Neuron (in vitro differentiated cells): ENCODE data around the gene POLR2E.

Source experiments
- H2AFZ ChIP-seq: one replicate; pipeline ENCODE4 v1.6.1; 2013; ENCODE audit warnings: low read depth, mild to moderate bottlenecking, inconsistent platforms, low read length, moderate library complexity
- H3K27me3 ChIP-seq: one replicate; pipeline ENCODE4 v1.6.1; 2013; ENCODE audit warnings: low read length; ENCODE audit not compliant: insufficient read depth
- H3K36me3 ChIP-seq: one replicate; pipeline ENCODE4 v1.6.1; 2013; ENCODE audit warnings: low read length; ENCODE audit not compliant: insufficient read depth
- H3K4me1 ChIP-seq: one replicate; pipeline ENCODE4 v1.6.1; 2013; ENCODE audit warnings: low read length; ENCODE audit not compliant: insufficient read depth
- H3K4me3 ChIP-seq: 2 replicates; pipeline ENCODE4 v1.5.1; 2013; ENCODE audit warnings: mild to moderate bottlenecking, low read length, moderate library complexity
- H3K9me3 ChIP-seq: one replicate; pipeline ENCODE4 v1.6.1; 2013; ENCODE audit warnings: low read length

The POLR2E gene

GRCh38 chr19:1081301-1082164 is 13.6 kb downstream of the POLR2E start:
- no peaks in the 10 kb centered on the region for H3K27me3 ChIP-seq
- no peaks in the 10 kb centered on the region for H3K9me3 ChIP-seq
- H2AFZ ChIP-seq: no peak overlapping the region
- H3K4me3 ChIP-seq: no peak overlapping the region
- no peaks in the 10 kb centered on the region for H3K36me3 ChIP-seq
- H3K4me1 ChIP-seq: no peaks in the 10 kb centered on the region

GRCh38 chr19:1080360-1081161 is 14.6 kb downstream of the POLR2E start:
- Histone ChIP-seq H3K36me3 (no peaks in the 10 kb centered on the region), H3K4me1 (no peaks in the 10 kb centered on the region), H3K4me3 (no peak overlapping the region), H3K9me3 (no peaks in the 10 kb centered on the region), H2AFZ (no peak overlapping the region), H3K27me3 (no peaks in the 10 kb centered on the region)

DNA sequence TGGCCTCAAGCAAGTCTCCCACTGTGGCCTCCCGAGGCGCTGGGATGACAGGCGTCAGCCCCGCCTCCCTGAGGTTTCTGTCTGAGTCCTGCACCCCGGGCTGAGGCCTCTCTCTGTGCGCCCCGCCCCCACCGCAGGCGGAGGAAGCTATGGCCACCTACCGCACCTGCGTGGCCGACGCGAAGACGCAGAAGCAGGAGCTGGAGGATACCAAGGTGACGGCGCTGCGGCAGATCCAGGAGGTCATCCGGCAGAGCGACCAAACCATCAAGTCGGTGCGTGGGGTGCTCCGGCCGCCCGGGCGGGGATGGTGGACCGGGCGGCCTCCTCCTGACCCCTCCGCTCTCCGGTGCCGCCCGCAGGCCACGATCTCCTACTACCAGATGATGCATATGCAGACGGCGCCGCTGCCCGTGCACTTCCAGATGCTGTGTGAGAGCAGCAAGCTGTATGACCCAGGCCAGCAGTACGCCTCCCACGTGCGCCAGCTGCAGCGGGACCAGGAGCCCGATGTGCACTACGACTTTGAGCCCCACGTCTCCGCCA is 15.5 kb downstream of the POLR2E start:
- Histone ChIP-seq H3K4me1 (no peaks in the 10 kb centered on the region), H3K36me3 (no peaks in the 10 kb centered on the region), H3K4me3 (no peak overlapping the region), H2AFZ (no peak overlapping the region), H3K27me3 (no peaks in the 10 kb centered on the region), H3K9me3 (no peaks in the 10 kb centered on the region)

- no peaks in the 10 kb centered on the region for H3K36me3 ChIP-seq
- H3K4me3 ChIP-seq: no peak overlapping the region
- no peak overlapping the region for H2AFZ ChIP-seq
- H3K4me1 ChIP-seq: no peaks in the 10 kb centered on the region
- no peaks in the 10 kb centered on the region for H3K9me3 ChIP-seq
- peaks cover 3% of the 10 kb centered on the region for H3K27me3 ChIP-seq
Observed at GRCh38 chr19:1076951-1077350, 18.2 kb downstream of the POLR2E start.

- no peak overlapping the region for H2AFZ ChIP-seq
- H3K27me3 ChIP-seq: peaks cover 9% of the 10 kb centered on the region
- no peak overlapping the region for H3K4me3 ChIP-seq
- no peaks in the 10 kb centered on the region for H3K9me3 ChIP-seq
- H3K36me3 ChIP-seq: no peaks in the 10 kb centered on the region
- no peaks in the 10 kb centered on the region for H3K4me1 ChIP-seq
Observed at GRCh38 chr19:1076046-1076386, 19.2 kb downstream of the POLR2E start.

DNA sequence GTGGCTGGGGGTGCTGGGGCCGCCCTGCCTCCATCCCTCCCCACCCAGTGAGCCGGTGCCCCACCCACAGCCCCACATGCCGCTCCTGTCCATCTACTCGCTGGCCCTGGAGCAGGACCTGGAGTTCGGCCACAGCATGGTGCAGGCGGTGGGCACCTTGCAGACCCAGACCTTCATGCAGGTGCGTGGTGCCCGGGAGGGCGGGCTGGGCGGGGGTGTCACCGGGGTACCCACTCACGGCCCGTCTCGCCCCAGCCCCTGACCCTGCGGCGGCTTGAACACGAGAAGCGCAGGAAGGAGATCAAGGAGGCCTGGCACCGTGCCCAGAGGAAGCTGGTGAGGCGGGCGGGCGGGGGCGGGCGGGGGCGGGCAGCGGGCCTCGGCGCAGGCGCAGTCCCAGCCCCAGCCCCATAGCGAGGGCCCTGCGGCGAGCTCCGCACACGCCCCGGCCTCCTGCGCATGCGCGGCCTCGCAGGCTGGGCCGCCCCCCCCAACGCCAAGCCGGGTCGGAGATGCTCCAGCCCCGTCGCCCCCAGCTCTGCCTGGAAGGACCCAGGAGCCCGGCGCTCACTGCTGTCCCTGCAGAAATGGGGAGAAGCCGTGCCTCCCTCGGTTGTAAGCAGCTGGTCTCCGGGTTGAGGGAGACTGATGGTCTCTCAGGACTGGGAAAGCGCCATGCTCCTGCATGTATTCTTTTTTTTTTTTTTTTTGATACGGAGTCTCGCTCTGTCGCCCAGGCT is 20.5 kb downstream of the POLR2E start:
- H3K27me3 ChIP-seq: peaks cover 13% of the 10 kb centered on the region
- H3K36me3 ChIP-seq: no peaks in the 10 kb centered on the region
- H2AFZ ChIP-seq: no peak overlapping the region
- H3K4me1 ChIP-seq: no peaks in the 10 kb centered on the region
- no peak overlapping the region for H3K4me3 ChIP-seq
- H3K9me3 ChIP-seq: no peaks in the 10 kb centered on the region

DNA sequence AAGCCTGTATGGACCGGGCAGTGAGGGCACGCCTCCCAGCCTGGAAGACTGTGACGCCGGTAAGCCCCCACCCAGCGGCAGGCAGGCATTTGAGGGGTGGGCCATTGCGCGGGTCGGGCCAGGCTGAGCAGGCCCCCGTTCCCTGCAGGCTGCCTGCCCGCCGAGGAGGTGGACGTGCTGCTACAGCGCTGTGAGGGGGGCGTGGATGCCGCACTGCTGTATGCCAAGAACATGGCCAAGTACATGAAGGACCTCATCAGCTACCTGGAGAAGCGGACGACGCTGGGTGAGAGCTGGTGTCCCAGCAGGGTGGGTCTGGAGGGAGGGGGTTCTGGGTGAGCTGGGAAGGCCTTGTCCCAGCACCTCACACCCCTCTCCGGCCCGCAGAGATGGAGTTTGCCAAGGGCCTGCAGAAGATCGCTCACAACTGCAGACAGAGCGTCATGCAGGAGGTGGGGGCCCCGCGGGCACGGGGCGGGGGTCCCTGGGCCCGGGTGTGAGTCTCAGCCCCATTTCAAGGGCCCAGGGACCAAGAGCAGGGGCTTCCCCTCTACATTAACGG is 21.1 kb downstream of the POLR2E start:
- Histone ChIP-seq H3K9me3 (no peaks in the 10 kb centered on the region), H3K36me3 (no peaks in the 10 kb centered on the region), H3K4me1 (no peaks in the 10 kb centered on the region), H3K4me3 (no peak overlapping the region), H2AFZ (no peak overlapping the region), H3K27me3 (peaks cover 17% of the 10 kb centered on the region)

GRCh38 chr19:1073063-1073955 is 21.9 kb downstream of the POLR2E start:
- Histone ChIP-seq H3K4me3 (no peak overlapping the region), H3K9me3 (no peaks in the 10 kb centered on the region), H3K4me1 (no peaks in the 10 kb centered on the region), H3K27me3 (peaks cover 23% of the 10 kb centered on the region), H3K36me3 (no peaks in the 10 kb centered on the region), H2AFZ (no peak overlapping the region)

DNA sequence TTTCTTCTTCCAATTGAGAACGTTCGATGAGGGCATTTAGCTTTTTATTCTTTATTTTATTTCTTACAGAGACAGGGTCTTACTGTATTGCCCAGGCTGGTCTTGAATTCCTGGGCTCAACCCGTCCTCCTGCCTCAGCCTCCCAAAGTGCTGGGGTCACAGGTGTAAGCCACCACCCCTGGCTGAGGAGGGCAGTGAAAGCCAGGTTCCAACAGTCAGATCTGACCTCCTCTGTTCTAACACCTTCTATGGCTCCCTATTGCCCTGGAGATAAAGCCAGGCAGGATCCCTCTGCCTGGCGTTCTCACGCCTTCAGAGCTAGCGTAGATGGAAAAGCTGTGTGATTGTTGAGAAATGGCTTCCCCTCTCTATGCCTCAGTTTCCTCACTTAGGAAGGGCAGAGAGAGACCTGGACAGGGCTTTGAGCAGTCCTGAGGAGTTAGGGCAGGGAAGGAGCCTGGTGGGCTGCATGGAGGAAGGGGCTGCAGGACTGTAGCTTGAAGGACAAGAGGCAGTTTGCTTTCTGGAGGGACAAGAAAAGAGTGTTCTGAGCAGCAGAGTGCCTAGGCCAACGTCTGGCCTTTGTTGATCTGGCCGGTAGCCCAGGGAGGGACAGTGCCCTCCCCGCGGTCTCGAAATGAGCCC is 22.7 kb downstream of the POLR2E start:
- H3K4me3 ChIP-seq: no peak overlapping the region
- peaks cover 26% of the 10 kb centered on the region for H3K27me3 ChIP-seq
- H3K4me1 ChIP-seq: no peaks in the 10 kb centered on the region
- no peaks in the 10 kb centered on the region for H3K36me3 ChIP-seq
- no peak overlapping the region for H2AFZ ChIP-seq
- H3K9me3 ChIP-seq: no peaks in the 10 kb centered on the region

DNA sequence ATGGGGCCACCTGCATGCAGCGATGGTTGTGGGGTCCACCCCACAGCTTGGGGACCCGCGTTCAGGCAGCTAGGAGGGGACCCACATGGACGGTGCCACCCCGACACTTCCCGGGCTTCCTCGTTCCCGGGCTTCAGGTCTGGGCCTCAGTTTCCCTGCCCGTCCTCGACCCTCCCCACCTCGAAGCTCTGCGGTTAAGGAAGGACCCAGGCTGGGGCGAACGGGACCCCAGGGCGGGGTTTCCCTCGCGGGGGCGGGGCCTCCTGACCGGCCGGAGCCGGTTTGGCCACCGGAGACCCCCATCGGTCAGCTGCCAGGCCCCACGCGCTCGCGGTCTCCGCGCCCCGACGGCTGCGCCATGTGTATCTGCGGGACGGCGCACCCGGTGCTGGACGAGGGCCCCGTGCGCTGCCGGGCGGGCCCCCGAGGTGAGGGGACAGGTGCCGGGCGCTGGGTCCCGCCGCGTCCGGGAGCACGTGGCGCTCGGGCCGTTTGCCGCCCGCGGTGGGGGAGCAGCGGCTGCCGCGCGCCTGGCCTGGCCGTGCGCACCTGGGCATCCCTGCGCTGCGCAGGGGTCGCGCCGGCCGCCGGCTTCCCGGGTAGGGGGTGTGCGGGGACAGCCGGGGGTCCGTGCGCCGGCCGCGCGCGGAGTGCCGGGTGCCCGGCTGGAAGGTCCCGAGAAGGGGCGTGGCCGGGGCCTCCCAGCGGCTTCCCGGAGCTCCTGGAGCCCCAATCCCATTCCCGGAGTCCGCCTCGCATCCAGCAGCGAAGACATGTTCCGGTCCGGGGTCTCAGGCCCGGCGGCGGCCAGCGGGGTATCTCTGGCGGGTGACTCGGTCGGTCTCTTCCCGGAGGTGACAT is 24.0 kb downstream of the POLR2E start:
- Histone ChIP-seq H3K4me3 (peak overlapping the region; percentile 27), H3K36me3 (no peaks in the 10 kb centered on the region), H3K27me3 (peaks cover 36% of the 10 kb centered on the region), H3K9me3 (no peaks in the 10 kb centered on the region), H3K4me1 (peaks cover 5% of the 10 kb centered on the region), H2AFZ (no peak overlapping the region)

DNA sequence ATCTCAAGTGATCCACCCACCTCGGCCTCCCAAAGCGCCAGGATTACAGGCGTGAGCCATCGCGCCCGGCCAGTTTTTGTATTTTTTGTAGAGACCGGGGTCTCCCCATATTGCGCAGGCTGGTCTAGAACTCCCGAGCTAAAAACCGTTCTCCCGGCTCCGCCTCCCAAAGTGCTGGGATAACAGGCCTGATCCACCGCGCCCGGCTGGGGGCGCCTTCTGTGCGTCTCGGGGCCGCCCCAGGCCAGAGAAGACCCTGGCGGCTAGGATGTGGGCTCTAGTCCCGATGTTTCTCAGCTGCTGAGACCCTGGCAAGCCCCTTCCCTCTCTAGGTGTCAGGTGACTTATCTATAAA is 24.6 kb downstream of the POLR2E start:
- Histone ChIP-seq H3K9me3 (no peaks in the 10 kb centered on the region), H3K4me1 (peaks cover 9% of the 10 kb centered on the region), H3K36me3 (no peaks in the 10 kb centered on the region), H3K27me3 (peaks cover 41% of the 10 kb centered on the region), H2AFZ (no peak overlapping the region), H3K4me3 (peak overlapping the region; percentile 27)
